Coronary artery (tissue), 2 donors: ENCODE data around the gene NOM1.

Experiments used
- DNase-seq: peaks from one replicate; pipeline ENCODE4 v3.0.0-alpha.2; 2017; ENCODE audit warnings: low spot score
- H3K27ac ChIP-seq, 2 donors: fragments of 200-600 bp; sonication (generic); one replicate each; pipeline ENCODE4 v1.5.1; 2016 to 2019
- H3K4me3 ChIP-seq: fragments of 200-600 bp; sonication (generic); 2 replicates; pipeline ENCODE4 v1.5.1; 2016; ENCODE audit warnings: mild to moderate bottlenecking, moderate library complexity
- TF ChIP-seq, protein P1 (sequence below): fragments of 200-600 bp; sonication (generic); IDR thresholded peaks from one replicate; pipeline ENCODE4 v1.5.1; 2019; ENCODE audit warnings: antibody characterized with exemption

Gene NOM1

DNA sequence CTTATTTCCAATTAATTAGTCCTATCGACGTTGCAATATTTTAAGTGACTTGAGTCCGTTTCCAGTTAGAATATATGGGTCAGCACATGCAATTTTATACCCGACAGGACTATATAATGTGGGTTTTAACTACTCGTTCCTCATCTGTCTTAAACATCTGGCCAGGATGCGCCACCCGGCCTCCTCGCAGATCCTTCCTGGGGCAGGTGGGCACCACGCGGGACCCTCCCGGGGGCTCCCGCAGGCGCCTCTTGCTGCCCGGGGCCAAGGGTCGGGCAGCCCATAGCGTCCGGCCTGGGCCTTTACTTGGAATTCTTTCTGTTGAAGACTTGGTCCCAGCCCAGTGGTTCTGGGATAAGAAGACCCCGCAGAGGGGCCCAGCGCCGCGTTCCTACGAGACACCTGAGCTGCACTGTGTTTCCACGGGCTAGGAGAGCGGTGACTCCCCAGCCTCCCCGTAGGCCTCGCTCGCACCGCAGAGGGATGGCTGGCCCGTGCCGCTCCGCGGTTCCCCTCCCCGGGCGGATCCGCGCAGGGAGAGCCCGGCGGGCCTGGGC, 71.1 kb downstream of the NOM1 start:
- H3K27ac ChIP-seq, result no peak overlapping the region
- peak overlapping the region; percentile 56 for H3K4me3 ChIP-seq
- DNase-seq, result no peak
- TF ChIP-seq, protein P1, sequence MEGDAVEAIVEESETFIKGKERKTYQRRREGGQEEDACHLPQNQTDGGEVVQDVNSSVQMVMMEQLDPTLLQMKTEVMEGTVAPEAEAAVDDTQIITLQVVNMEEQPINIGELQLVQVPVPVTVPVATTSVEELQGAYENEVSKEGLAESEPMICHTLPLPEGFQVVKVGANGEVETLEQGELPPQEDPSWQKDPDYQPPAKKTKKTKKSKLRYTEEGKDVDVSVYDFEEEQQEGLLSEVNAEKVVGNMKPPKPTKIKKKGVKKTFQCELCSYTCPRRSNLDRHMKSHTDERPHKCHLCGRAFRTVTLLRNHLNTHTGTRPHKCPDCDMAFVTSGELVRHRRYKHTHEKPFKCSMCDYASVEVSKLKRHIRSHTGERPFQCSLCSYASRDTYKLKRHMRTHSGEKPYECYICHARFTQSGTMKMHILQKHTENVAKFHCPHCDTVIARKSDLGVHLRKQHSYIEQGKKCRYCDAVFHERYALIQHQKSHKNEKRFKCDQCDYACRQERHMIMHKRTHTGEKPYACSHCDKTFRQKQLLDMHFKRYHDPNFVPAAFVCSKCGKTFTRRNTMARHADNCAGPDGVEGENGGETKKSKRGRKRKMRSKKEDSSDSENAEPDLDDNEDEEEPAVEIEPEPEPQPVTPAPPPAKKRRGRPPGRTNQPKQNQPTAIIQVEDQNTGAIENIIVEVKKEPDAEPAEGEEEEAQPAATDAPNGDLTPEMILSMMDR, result no peak

DNA sequence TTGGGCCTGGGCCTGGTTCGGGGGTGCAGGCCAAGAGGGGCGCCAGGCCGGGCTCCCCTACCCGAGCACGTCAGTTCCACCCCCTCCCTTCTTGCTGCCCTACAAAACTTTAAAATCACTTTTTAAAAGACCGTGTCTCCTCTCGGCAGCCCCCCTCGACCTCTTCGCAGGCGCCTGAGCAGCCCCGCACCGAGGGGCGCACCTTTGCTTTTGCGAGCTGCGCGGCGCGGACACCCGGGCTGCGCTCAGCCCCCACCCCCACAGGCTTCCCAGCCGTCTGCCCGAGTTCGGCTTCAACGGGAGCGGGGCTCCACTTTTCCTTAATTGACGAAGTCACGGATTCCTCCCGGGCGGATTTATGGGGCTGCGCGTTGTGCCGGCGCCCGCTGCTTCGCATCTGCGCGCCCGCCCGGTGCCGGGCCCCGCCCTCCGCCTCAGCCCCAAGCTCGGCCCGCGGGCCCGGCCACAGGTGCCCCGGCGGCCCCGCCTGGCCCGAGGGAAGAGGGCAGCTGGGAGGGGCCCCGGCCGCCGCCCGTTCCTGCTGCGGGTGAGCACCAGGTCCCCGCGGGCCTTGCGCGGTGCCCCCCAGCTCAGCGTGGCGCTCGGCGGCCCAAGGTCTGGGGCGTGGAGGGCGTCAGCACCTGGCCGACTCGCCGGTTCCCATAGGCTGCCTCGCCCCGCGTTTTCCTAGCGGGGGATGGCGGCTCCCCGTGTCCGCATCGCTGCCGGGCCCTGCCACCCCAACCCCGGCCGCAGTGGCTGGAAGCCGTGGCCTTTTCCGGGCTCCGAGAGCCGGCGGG, 71.8 kb downstream of the NOM1 start:
- H3K27ac ChIP-seq, result no peak overlapping the region
- TF ChIP-seq, protein P1, result no peak
- no peak for DNase-seq

DNA sequence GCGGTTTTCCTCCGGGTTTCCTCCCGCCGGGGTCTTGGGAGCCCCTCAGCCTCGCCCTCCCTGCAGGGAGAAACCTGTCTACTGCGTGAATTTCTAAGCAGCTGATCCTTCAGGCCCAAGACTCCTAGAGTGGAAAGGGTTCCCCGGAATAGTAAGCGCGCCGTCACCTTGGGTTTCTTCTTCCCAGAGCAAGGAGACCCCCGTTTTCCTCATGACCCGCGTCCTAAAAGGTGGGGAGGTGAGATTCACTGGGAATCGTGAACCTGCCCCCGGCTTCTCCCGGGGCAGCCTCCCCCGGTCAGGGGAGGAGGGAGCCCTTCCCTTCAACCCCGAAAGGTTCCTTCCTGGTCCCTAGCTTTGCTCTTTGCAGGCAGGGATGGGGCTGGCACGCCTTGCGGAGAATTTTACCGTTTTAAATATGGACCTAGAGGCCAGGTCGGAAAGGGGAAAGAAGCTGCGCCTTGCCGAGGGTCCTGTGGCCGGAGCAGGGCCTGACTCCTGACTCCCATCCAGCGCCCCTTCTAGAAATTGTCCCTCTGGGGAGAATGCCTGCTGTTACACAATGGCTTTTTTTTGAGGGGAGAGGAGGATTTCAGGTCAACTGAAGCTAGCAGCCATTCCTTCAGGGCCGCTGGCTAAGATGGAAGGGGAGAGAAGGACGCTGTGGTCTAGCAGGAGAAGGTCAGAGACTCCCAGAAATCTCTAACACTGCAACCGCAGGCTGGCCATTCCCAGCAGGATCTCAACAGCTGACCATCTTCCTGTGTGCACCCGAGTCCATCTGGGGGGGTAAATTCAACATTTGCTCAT, 72.6 kb downstream of the NOM1 start:
- H3K4me3 ChIP-seq, result no peak overlapping the region
- no peak for DNase-seq
- no peak overlapping the region for H3K27ac ChIP-seq
- TF ChIP-seq, protein P1, result no peak

More for the DNA sequence above, 71.8 kb downstream of the NOM1 start:
- H3K4me3 ChIP-seq, result peak overlapping the region; percentile 56
